Keratinocyte (primary cell): ENCODE data around the gene PCNT. TPM values are rescaled to one million over a fixed set of nuclear protein-coding genes. Genes with fewer than 3 reads are reported as not detected.
A peak's percentile ranks its signal among the peaks of the same experiment; 100 is the strongest.

ENCODE experiments used
- DNase-seq: peaks from one replicate; pipeline ENCODE4 v3.0.0-alpha.2; 2011; ENCODE audit warnings: low read depth, missing footprints, low spot score
- FAIRE-seq: peaks from 2 replicates; lab custom pipeline; 2011; peaks lifted over from hg19 to GRCh38; lab: Jason Lieb, UNC
- H2AFZ ChIP-seq: 2 replicates; pipeline ENCODE4 v1.6.0; 2012; ENCODE audit warnings: low read length, control low read depth, inconsistent platforms; ENCODE audit not compliant: control insufficient read depth
- H3K27ac ChIP-seq: 2 replicates; pipeline ENCODE4 v1.5.1; 2011; ENCODE audit warnings: low read length; ENCODE audit not compliant: control insufficient read depth, insufficient read depth
- H3K27me3 ChIP-seq: 3 replicates; pipeline ENCODE4 v1.6.0; 2011; ENCODE audit warnings: low read length; ENCODE audit not compliant: control insufficient read depth, insufficient read depth; ENCODE audit errors: extremely low read depth
- H3K36me3 ChIP-seq, 2 experiments: 2 replicates in 1 of 2; 3 replicates in 1 of 2; pipeline ENCODE4 v1.5.1; 2011; ENCODE audit warnings: low read length in 2 of 2, mild to moderate bottlenecking in 1 of 2; ENCODE audit not compliant: control insufficient read depth in 2 of 2, insufficient read depth in 2 of 2; ENCODE audit errors: extremely low read depth in 1 of 2
- H3K4me1 ChIP-seq: 3 replicates; pipeline ENCODE4 v1.5.1; 2011; ENCODE audit warnings: low read length; ENCODE audit not compliant: control insufficient read depth, insufficient read depth; ENCODE audit errors: extremely low read depth
- H3K4me2 ChIP-seq: 3 replicates; pipeline ENCODE4 v1.6.0; 2011; ENCODE audit warnings: low read depth, low read length; ENCODE audit not compliant: control insufficient read depth, insufficient read depth; ENCODE audit errors: extremely low read depth
- H3K4me3 ChIP-seq, 3 experiments: fragments of 200-600 bp in 1 of 3; sonication (generic) in 1 of 3; 2 replicates in 2 of 3; 3 replicates in 1 of 3; pipeline ENCODE4 v1.5.1; 2011 to 2016; ENCODE audit warnings: low read length in 3 of 3, mild to moderate bottlenecking in 3 of 3, control low read depth in 2 of 3, inconsistent platforms in 1 of 3, low read depth in 1 of 3, mixed read lengths in 1 of 3, mixed run types in 1 of 3, moderate library complexity in 1 of 3; ENCODE audit not compliant: control insufficient read depth in 2 of 3, insufficient read depth in 2 of 3; ENCODE audit errors: extremely low read depth in 1 of 3
- H3K79me2 ChIP-seq: 2 replicates; pipeline ENCODE4 v1.6.0; 2012; ENCODE audit warnings: low read length; ENCODE audit not compliant: control insufficient read depth, insufficient read depth
- H3K9ac ChIP-seq: 3 replicates; pipeline ENCODE4 v1.6.0; 2011; ENCODE audit warnings: low read length; ENCODE audit not compliant: control insufficient read depth, insufficient read depth; ENCODE audit errors: extremely low read depth
- H3K9me1 ChIP-seq: 3 replicates; pipeline ENCODE4 v1.6.0; 2011; ENCODE audit warnings: low read length; ENCODE audit not compliant: control insufficient read depth, insufficient read depth; ENCODE audit errors: extremely low read depth
- H3K9me3 ChIP-seq: 2 replicates; pipeline ENCODE4 v1.5.1; 2012; ENCODE audit warnings: low read depth, low read length; ENCODE audit not compliant: control insufficient read depth
- H4K20me1 ChIP-seq: 3 replicates; pipeline ENCODE4 v1.6.0; 2011; ENCODE audit warnings: low read length; ENCODE audit not compliant: control insufficient read depth, insufficient read depth; ENCODE audit errors: extremely low read depth
- EZH2 ChIP-seq: IDR thresholded peaks from one replicate; pipeline ENCODE4 v1.6.1; 2012; ENCODE audit warnings: inconsistent platforms, mild to moderate bottlenecking, low read length, moderate library complexity
- dilution Hi-C: fragments of 300-500 bp; cut with MboI; formaldehyde crosslinking; loops from one replicate; pipeline ENCODE4 v1.7.0; 2020; ENCODE audit warnings: low sequenced_read_pairs; ENCODE audit not compliant: extremely low pct_ligation_motif_present
- polyA plus RNA-seq, 5 experiments: library from polyadenylated mRNA; depleted of rRNA in 3 of 5; stranded (reverse) in 3 of 5; stranded (forward) in 1 of 5; unstranded in 1 of 5; fragments of >200 nt; gene quantifications; 1 replicate in 1 of 5; 2 replicates in 3 of 5; 3 replicates in 1 of 5; pipeline versions ENCODE4 v1.2.1 to v1.2.3, GENCODE V29; 2011 to 2012; ENCODE audit warnings: missing spikeins in 2 of 5, low read depth in 1 of 5, low replicate concordance in 1 of 5
- TF ChIP-seq, protein P1 (sequence below), 3 experiments: IDR thresholded peaks in 1 of 3; conservative IDR thresholded peaks in 1 of 3; optimal IDR thresholded peaks in 1 of 3; 2 replicates in 2 of 3; 3 replicates in 1 of 3; pipeline versions ENCODE3 to v1.5.1; 2011; ENCODE audit warnings: low read length in 3 of 3, mild to moderate bottlenecking in 3 of 3, moderate library complexity in 2 of 3, control low read depth in 1 of 3, inconsistent platforms in 1 of 3; ENCODE audit not compliant: insufficient read depth in 2 of 3; ENCODE audit errors: extremely low read depth in 1 of 3

Gene PCNT
- polyA plus RNA-seq, 1 donor (not counting 4 experiments of a cell fraction or from before 2014, with no cell fraction given): 9.8 TPM

DNA sequence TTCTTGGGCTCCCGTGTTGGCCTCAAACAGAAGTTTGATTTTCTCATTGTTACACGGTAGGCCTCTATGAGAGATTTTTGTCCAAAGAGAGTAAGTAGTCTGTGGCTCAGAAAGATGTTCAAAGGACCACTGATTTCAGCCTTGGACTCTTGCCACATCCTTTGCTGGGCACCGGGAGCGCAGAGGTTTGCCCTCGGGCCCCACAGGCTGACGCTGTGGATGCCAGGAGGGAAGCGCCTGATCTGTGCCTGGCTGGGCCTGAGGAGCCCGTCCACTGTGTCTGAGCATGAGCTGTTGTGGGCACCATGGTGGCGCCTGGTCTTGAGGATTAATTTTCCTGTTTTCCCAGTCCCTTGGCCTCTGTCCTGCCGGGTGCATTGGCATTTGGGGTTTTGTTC lies 52.3 kb downstream of the PCNT start:
- FAIRE-seq (no peak), DNase-seq (no peak)
- H3K9me1 ChIP-seq: no peaks in the 10 kb centered on the region
- no peaks in the 10 kb centered on the region for H3K27me3 ChIP-seq
- no peak overlapping the region for H3K9ac ChIP-seq
- H3K4me3 ChIP-seq: no peak overlapping the region
- no peak overlapping the region for H3K4me2 ChIP-seq
- dilution Hi-C loops: no loop called here
- no peaks in the 10 kb centered on the region for H3K9me3 ChIP-seq
- H2AFZ ChIP-seq: no peak overlapping the region
- TF ChIP-seq, protein P1, sequence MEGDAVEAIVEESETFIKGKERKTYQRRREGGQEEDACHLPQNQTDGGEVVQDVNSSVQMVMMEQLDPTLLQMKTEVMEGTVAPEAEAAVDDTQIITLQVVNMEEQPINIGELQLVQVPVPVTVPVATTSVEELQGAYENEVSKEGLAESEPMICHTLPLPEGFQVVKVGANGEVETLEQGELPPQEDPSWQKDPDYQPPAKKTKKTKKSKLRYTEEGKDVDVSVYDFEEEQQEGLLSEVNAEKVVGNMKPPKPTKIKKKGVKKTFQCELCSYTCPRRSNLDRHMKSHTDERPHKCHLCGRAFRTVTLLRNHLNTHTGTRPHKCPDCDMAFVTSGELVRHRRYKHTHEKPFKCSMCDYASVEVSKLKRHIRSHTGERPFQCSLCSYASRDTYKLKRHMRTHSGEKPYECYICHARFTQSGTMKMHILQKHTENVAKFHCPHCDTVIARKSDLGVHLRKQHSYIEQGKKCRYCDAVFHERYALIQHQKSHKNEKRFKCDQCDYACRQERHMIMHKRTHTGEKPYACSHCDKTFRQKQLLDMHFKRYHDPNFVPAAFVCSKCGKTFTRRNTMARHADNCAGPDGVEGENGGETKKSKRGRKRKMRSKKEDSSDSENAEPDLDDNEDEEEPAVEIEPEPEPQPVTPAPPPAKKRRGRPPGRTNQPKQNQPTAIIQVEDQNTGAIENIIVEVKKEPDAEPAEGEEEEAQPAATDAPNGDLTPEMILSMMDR (optimal IDR thresholded peaks at IDR 0.05 in 1 of 3, IDR thresholded peaks at IDR 0.05 in 1 of 3, conservative IDR thresholded peaks at IDR 0.05 in 1 of 3; ENCODE audit: extremely low read depth in 1 of 3, insufficient read depth in 2 of 3, low read length in 3 of 3): no peak
- no peak for TF ChIP-seq EZH2
- H3K4me1 ChIP-seq: peaks cover 21% of the 10 kb centered on the region
- H3K36me3 ChIP-seq: peaks cover 8 to 15% of the 10 kb centered on the region in 2 experiments
- H3K79me2 ChIP-seq: peaks cover 45% of the 10 kb centered on the region
- no peak overlapping the region for H3K27ac ChIP-seq
- peaks cover 4% of the 10 kb centered on the region for H4K20me1 ChIP-seq

DNA sequence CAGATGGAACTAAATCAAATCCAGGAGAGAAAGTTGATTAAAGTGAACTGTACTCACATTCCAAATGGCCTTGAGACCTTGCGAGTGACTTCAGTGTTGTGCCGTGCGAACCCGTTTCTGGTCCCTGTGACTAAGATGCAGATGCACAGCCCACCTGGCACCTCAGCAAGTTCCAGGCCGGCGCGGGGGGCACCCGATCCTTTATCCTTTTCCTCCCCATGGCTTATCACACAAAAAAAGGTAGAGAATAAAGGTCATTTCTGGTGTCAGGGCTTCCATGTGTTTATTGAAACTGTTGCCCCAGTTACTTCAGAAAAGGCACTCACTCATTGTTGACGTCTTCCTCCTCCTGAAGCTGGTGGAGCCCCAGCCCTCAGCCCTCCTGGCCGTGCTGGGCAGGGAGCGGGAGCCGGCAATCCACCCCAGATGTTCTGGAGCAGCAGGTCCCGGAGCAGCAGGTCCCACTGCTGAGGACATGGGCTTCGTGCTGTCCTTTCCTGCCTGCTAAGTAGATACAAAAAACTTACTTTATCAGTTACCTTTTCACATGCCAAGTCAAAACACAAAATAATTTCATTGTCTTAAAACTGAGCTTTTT lies 53.0 kb downstream of the PCNT start:
- Histone ChIP-seq H3K79me2 (peaks cover 45% of the 10 kb centered on the region), H3K4me1 (peaks cover 21% of the 10 kb centered on the region), H4K20me1 (peaks cover 3% of the 10 kb centered on the region), H3K27ac (no peak overlapping the region), H2AFZ (no peak overlapping the region), H3K9ac (no peak overlapping the region), H3K9me3 (no peaks in the 10 kb centered on the region), H3K36me3 (peaks cover 5 to 12% of the 10 kb centered on the region in 2 experiments), H3K9me1 (no peaks in the 10 kb centered on the region), H3K27me3 (no peaks in the 10 kb centered on the region), H3K4me2 (peak overlapping the region; percentile 83), H3K4me3 (no peak overlapping the region)
- dilution Hi-C loops: no loop called here
- FAIRE-seq (no peak), DNase-seq (no peak)
- TF ChIP-seq, protein P1 (optimal IDR thresholded peaks at IDR 0.05 in 1 of 3, IDR thresholded peaks at IDR 0.05 in 1 of 3, conservative IDR thresholded peaks at IDR 0.05 in 1 of 3; ENCODE audit: extremely low read depth in 1 of 3, insufficient read depth in 2 of 3, low read length in 3 of 3): no peak
- no peak for TF ChIP-seq EZH2
